ENCODE measurements around the gene SOX10. TPM values are rescaled to one million over a fixed set of nuclear protein-coding genes. Genes with fewer than 3 reads are reported as not detected.

SOX10 gene
- total RNA-seq, 2 experiments from 2014 or later, result not detected

DNA sequence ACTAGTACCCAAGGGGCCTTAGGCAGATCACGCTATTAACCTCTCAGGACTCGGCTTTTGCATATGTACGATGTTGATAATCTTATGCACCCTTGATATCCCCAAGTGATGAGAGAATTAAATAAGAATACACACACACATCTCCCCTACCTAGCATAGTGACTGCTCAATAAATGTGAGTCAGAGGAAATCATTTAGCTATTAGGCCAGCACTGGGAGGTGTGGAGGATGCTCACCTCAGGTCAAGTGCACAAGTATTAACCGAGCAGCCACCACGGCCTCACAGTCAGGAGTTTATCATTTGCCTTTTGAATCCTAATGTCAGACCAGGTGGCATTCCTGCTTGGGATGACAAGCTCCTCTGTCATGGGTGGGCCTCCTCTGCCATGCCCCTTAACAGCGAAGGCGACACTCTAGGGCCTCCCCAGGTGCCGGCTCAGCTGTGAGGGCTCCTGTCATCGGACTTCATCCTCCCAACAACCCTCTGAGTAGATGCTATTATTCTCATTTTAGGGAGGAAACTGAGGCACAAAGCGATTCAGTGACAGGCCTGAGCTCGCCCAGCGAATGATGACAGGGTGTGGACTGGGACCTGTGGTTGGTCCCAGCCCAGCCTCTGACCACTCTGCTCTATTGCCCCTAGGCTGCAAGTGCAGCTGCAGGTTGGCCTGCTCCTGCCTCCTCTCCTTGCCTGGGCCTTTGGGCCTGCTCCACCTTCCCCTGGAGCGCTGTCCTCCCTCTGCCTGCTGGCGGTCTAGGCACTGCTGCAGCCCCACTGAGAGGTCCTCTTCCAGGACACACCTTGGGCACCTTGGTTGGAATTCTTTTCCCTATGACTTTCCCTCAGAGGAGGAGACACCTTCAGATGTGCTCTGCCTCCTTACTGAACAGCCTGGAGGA is 5.0 kb upstream of the SOX10 start:
- H3K36me3 ChIP-seq (ENCODE audit: insufficient read depth, low read length), result no peaks in the 10 kb centered on the region
- no TSS peak for BruUV-seq (replicated peaks)
- no peak overlapping the region for H3K27ac ChIP-seq (ENCODE audit: low read depth, low read length, poor library complexity, severe bottlenecking)
- TF ChIP-seq, protein P1, sequence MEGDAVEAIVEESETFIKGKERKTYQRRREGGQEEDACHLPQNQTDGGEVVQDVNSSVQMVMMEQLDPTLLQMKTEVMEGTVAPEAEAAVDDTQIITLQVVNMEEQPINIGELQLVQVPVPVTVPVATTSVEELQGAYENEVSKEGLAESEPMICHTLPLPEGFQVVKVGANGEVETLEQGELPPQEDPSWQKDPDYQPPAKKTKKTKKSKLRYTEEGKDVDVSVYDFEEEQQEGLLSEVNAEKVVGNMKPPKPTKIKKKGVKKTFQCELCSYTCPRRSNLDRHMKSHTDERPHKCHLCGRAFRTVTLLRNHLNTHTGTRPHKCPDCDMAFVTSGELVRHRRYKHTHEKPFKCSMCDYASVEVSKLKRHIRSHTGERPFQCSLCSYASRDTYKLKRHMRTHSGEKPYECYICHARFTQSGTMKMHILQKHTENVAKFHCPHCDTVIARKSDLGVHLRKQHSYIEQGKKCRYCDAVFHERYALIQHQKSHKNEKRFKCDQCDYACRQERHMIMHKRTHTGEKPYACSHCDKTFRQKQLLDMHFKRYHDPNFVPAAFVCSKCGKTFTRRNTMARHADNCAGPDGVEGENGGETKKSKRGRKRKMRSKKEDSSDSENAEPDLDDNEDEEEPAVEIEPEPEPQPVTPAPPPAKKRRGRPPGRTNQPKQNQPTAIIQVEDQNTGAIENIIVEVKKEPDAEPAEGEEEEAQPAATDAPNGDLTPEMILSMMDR (conservative IDR thresholded peaks at IDR 0.05; ENCODE audit: low read length), result no peak
- TF ChIP-seq EZH2phosphoT487 (IDR thresholded peaks at IDR 0.05; ENCODE audit: borderline replicate concordance, low read depth, low read length), result no peak
- H4K20me1 ChIP-seq (ENCODE audit: insufficient read depth, low read length), result no peaks in the 10 kb centered on the region
- intact Hi-C loops (cut with micrococcal nuclease; ENCODE audit: unreplicated experiment), result no loop called here
- H3K4me2 ChIP-seq (ENCODE audit: low read length), result no peak overlapping the region
- no peaks in the 10 kb centered on the region for H3K9me2 ChIP-seq (ENCODE audit: insufficient read depth, low read length)
- no peaks in the 10 kb centered on the region for H3K79me2 ChIP-seq (ENCODE audit: insufficient read depth, low read depth, low read length)
- no peaks in the 10 kb centered on the region for H3K4me1 ChIP-seq (ENCODE audit: insufficient read depth, low read length, poor library complexity, severe bottlenecking)
- ChIA-PET POLR2A (no interaction called here), CTCF (ENCODE audit: unreplicated experiment) (no interaction called here)
- H3K4me3 ChIP-seq (ENCODE audit: low read depth, low read length, poor library complexity, severe bottlenecking), result no peak overlapping the region
- no peak overlapping the region for H2AFZ ChIP-seq (ENCODE audit: low read length)
- DNase-seq (ENCODE audit: low spot score), result no peak
- no peaks in the 10 kb centered on the region for H3K9me3 ChIP-seq (ENCODE audit: low read length)

- BruUV-seq (replicated peaks), result no TSS peak
- no peak overlapping the region for H3K4me2 ChIP-seq (ENCODE audit: low read length)
- no peaks in the 10 kb centered on the region for H4K20me1 ChIP-seq (ENCODE audit: insufficient read depth, low read length)
- H3K4me1 ChIP-seq (ENCODE audit: insufficient read depth, low read length, poor library complexity, severe bottlenecking), result no peaks in the 10 kb centered on the region
- TF ChIP-seq, protein P1 (conservative IDR thresholded peaks at IDR 0.05; ENCODE audit: low read length), result no peak
- TF ChIP-seq EZH2phosphoT487 (IDR thresholded peaks at IDR 0.05; ENCODE audit: borderline replicate concordance, low read depth, low read length), result no peak
- POLR2A ChIA-PET, result no interaction called here
- H3K79me2 ChIP-seq (ENCODE audit: insufficient read depth, low read depth, low read length), result no peaks in the 10 kb centered on the region
- H2AFZ ChIP-seq (ENCODE audit: low read length), result no peak overlapping the region
- CTCF ChIA-PET (ENCODE audit: unreplicated experiment), result no interaction called here
- H3K27ac ChIP-seq (ENCODE audit: low read depth, low read length, poor library complexity, severe bottlenecking), result no peak overlapping the region
- no peak for DNase-seq (ENCODE audit: low spot score)
- H3K36me3 ChIP-seq (ENCODE audit: insufficient read depth, low read length), result no peaks in the 10 kb centered on the region
- no peaks in the 10 kb centered on the region for H3K9me3 ChIP-seq (ENCODE audit: low read length)
- H3K9me2 ChIP-seq (ENCODE audit: insufficient read depth, low read length), result no peaks in the 10 kb centered on the region
- no peak overlapping the region for H3K4me3 ChIP-seq (ENCODE audit: low read depth, low read length, poor library complexity, severe bottlenecking)
- intact Hi-C loops (cut with micrococcal nuclease; ENCODE audit: unreplicated experiment), result no loop called here
Measured at GRCh38 chr22:37986371-37986770, 2.0 kb upstream of the SOX10 start.

- ChIA-PET POLR2A (no interaction called here), CTCF (ENCODE audit: unreplicated experiment) (no interaction called here)
- no peaks in the 10 kb centered on the region for H3K79me2 ChIP-seq (ENCODE audit: insufficient read depth, low read depth, low read length)
- no peaks in the 10 kb centered on the region for H3K36me3 ChIP-seq (ENCODE audit: insufficient read depth, low read length)
- H3K9me2 ChIP-seq (ENCODE audit: insufficient read depth, low read length), result no peaks in the 10 kb centered on the region
- no peak overlapping the region for H3K27ac ChIP-seq (ENCODE audit: low read depth, low read length, poor library complexity, severe bottlenecking)
- no peaks in the 10 kb centered on the region for H3K9me3 ChIP-seq (ENCODE audit: low read length)
- H3K4me3 ChIP-seq (ENCODE audit: low read depth, low read length, poor library complexity, severe bottlenecking), result no peak overlapping the region
- H4K20me1 ChIP-seq (ENCODE audit: insufficient read depth, low read length), result no peaks in the 10 kb centered on the region
- TF ChIP-seq, protein P1 (conservative IDR thresholded peaks at IDR 0.05; ENCODE audit: low read length), result no peak
- TF ChIP-seq EZH2phosphoT487 (IDR thresholded peaks at IDR 0.05; ENCODE audit: borderline replicate concordance, low read depth, low read length), result no peak
- H3K4me1 ChIP-seq (ENCODE audit: insufficient read depth, low read length, poor library complexity, severe bottlenecking), result no peaks in the 10 kb centered on the region
- no peak overlapping the region for H3K4me2 ChIP-seq (ENCODE audit: low read length)
- no TSS peak for BruUV-seq (replicated peaks)
- H2AFZ ChIP-seq (ENCODE audit: low read length), result no peak overlapping the region
- DNase-seq (ENCODE audit: low spot score), result no peak
- intact Hi-C loops (cut with micrococcal nuclease; ENCODE audit: unreplicated experiment), result no loop called here
Measured at GRCh38 chr22:37985751-37986281, 1.5 kb upstream of the SOX10 start.

Data from OCI-LY7 (cell line).